ENCODE results near the gene NSMCE4A.
"Not testable (repeated sequence)": the region's sequence is repeated elsewhere in the genome, so short reads cannot be mapped to it uniquely, and the experiment has no call there.

NSMCE4A gene

GRCh38 chr10:122018951-122019413, 44.0 kb upstream of the NSMCE4A start:
- H4K20me1 ChIP-seq (ENCODE audit: insufficient read depth, low read length): no peaks in the 10 kb centered on the region
- no peaks in the 10 kb centered on the region for H3K4me1 ChIP-seq (ENCODE audit: insufficient read depth, low read length)
- ATAC-seq (ENCODE audit: insufficient read depth, low read depth) (no peak), DNase-seq (no peak)
- H3K4me3 ChIP-seq (ENCODE audit: low read depth in 1 of 2, low read length in 2 of 2): no peak overlapping the region
- H3K9me3 ChIP-seq (ENCODE audit: insufficient read depth, low read length, severe bottlenecking): no peaks in the 10 kb centered on the region
- H3K27ac ChIP-seq (ENCODE audit: low read length): no peak overlapping the region
- no peaks in the 10 kb centered on the region for H3K79me2 ChIP-seq (ENCODE audit: insufficient read depth, low read length)
- H3K36me3 ChIP-seq (ENCODE audit: insufficient read depth, low read length): no peaks in the 10 kb centered on the region
- TF ChIP-seq CTCF (IDR thresholded peaks at IDR 0.05; ENCODE audit: borderline replicate concordance, extremely low read depth, low read length, poor library complexity, severe bottlenecking) (no peak), EZH2 (IDR thresholded peaks at IDR 0.05; ENCODE audit: borderline replicate concordance, low read depth, low read length, severe bottlenecking) (no peak)
- H2AFZ ChIP-seq (ENCODE audit: low read depth, low read length): no peak overlapping the region
- no peak overlapping the region for H3K4me2 ChIP-seq (ENCODE audit: insufficient read depth, low read length)
- no peak overlapping the region for H3K9ac ChIP-seq (ENCODE audit: low read depth, low read length)
- peaks cover 9% of the 10 kb centered on the region for H3K27me3 ChIP-seq (ENCODE audit: insufficient read depth, low read length, poor library complexity)

- H3K27me3 ChIP-seq (ENCODE audit: insufficient read depth, low read length, poor library complexity): peaks cover 9% of the 10 kb centered on the region
- H4K20me1 ChIP-seq (ENCODE audit: insufficient read depth, low read length): no peaks in the 10 kb centered on the region
- H3K36me3 ChIP-seq (ENCODE audit: insufficient read depth, low read length): no peaks in the 10 kb centered on the region
- ATAC-seq (ENCODE audit: insufficient read depth, low read depth) (no peak), DNase-seq (no peak)
- H3K4me1 ChIP-seq (ENCODE audit: insufficient read depth, low read length): no peaks in the 10 kb centered on the region
- no peaks in the 10 kb centered on the region for H3K79me2 ChIP-seq (ENCODE audit: insufficient read depth, low read length)
- no peak overlapping the region for H2AFZ ChIP-seq (ENCODE audit: low read depth, low read length)
- H3K4me2 ChIP-seq (ENCODE audit: insufficient read depth, low read length): no peak overlapping the region
- H3K9ac ChIP-seq (ENCODE audit: low read depth, low read length): no peak overlapping the region
- no peak for TF ChIP-seq EZH2 (IDR thresholded peaks at IDR 0.05; ENCODE audit: borderline replicate concordance, low read depth, low read length, severe bottlenecking)
- no peaks in the 10 kb centered on the region for H3K9me3 ChIP-seq (ENCODE audit: insufficient read depth, low read length, severe bottlenecking)
- no peak overlapping the region for H3K4me3 ChIP-seq (ENCODE audit: low read depth in 1 of 2, low read length in 2 of 2)
- H3K27ac ChIP-seq (ENCODE audit: low read length): no peak overlapping the region
Measured at GRCh38 chr10:122018491-122018890, 43.5 kb upstream of the NSMCE4A start.

- H3K4me1 ChIP-seq (ENCODE audit: insufficient read depth, low read length); DNase-seq; H4K20me1 ChIP-seq (ENCODE audit: insufficient read depth, low read length); H3K79me2 ChIP-seq (ENCODE audit: insufficient read depth, low read length); H3K4me3 ChIP-seq (ENCODE audit: low read depth in 1 of 2, low read length in 2 of 2); H3K27ac ChIP-seq (ENCODE audit: low read length); H3K27me3 ChIP-seq (ENCODE audit: insufficient read depth, low read length, poor library complexity); H2AFZ ChIP-seq (ENCODE audit: low read depth, low read length); H3K9me3 ChIP-seq (ENCODE audit: insufficient read depth, low read length, severe bottlenecking); H3K4me2 ChIP-seq (ENCODE audit: insufficient read depth, low read length); H3K9ac ChIP-seq (ENCODE audit: low read depth, low read length); ATAC-seq (ENCODE audit: insufficient read depth, low read depth); H3K36me3 ChIP-seq (ENCODE audit: insufficient read depth, low read length): not testable (repeated sequence)
Measured at GRCh38 chr10:122017926-122018325, 42.9 kb upstream of the NSMCE4A start.

- H3K27me3 ChIP-seq (ENCODE audit: insufficient read depth, low read length, poor library complexity): peaks cover 9% of the 10 kb centered on the region
- H2AFZ ChIP-seq (ENCODE audit: low read depth, low read length): no peak overlapping the region
- no peaks in the 10 kb centered on the region for H3K9me3 ChIP-seq (ENCODE audit: insufficient read depth, low read length, severe bottlenecking)
- no peaks in the 10 kb centered on the region for H3K4me1 ChIP-seq (ENCODE audit: insufficient read depth, low read length)
- H4K20me1 ChIP-seq (ENCODE audit: insufficient read depth, low read length): no peaks in the 10 kb centered on the region
- H3K4me3 ChIP-seq (ENCODE audit: low read depth in 1 of 2, low read length in 2 of 2): no peak overlapping the region
- no peak for TF ChIP-seq CTCF (IDR thresholded peaks at IDR 0.05; ENCODE audit: borderline replicate concordance, extremely low read depth, low read length, poor library complexity, severe bottlenecking)
- TF ChIP-seq EZH2 (IDR thresholded peaks at IDR 0.05; ENCODE audit: borderline replicate concordance, low read depth, low read length, severe bottlenecking): no peak
- H3K79me2 ChIP-seq (ENCODE audit: insufficient read depth, low read length): no peaks in the 10 kb centered on the region
- no peaks in the 10 kb centered on the region for H3K36me3 ChIP-seq (ENCODE audit: insufficient read depth, low read length)
- no peak overlapping the region for H3K27ac ChIP-seq (ENCODE audit: low read length)
- ATAC-seq (ENCODE audit: insufficient read depth, low read depth): no peak
- no peak overlapping the region for H3K9ac ChIP-seq (ENCODE audit: low read depth, low read length)
- H3K4me2 ChIP-seq (ENCODE audit: insufficient read depth, low read length): no peak overlapping the region
- no peak for DNase-seq
Measured at GRCh38 chr10:122014652-122015248, 39.7 kb upstream of the NSMCE4A start.

Measured in DND-41 (cell line).